PFSK-1 (cell line): ENCODE results near the gene NKTR.

Experiments
- FOXP2 ChIP-seq: optimal IDR thresholded peaks from 2 replicates; pipeline ENCODE3; 2011; ENCODE audit warnings: borderline replicate concordance, control low read depth, inconsistent platforms; ENCODE audit not compliant: insufficient read depth; ENCODE audit errors: extremely low read length, extremely low read depth
- POLR2AphosphoS5 ChIP-seq: IDR thresholded peaks from 2 replicates; pipeline ENCODE4 v1.6.1; 2012; ENCODE audit warnings: low read depth, mild to moderate bottlenecking, control low read depth, low read length, moderate library complexity
- SIN3A ChIP-seq: IDR thresholded peaks from 2 replicates; pipeline ENCODE4 v1.6.1; 2012; ENCODE audit warnings: mild to moderate bottlenecking, low read length, moderate library complexity, borderline replicate concordance; ENCODE audit not compliant: insufficient read depth
- TAF1 ChIP-seq: IDR thresholded peaks from 2 replicates; pipeline ENCODE4 v1.6.1; 2012; ENCODE audit warnings: low read length, control low read depth, borderline replicate concordance; ENCODE audit not compliant: insufficient read depth
- TF ChIP-seq, protein P1 (sequence below), 2 experiments: IDR thresholded peaks; 2 replicates each; pipeline versions ENCODE4 v1.6.1 to v1.8.0; 2011 to 2012; ENCODE audit warnings: low read depth in 2 of 2, low read length in 2 of 2, control low read depth in 1 of 2, inconsistent platforms in 1 of 2, mild to moderate bottlenecking in 1 of 2, moderate library complexity in 1 of 2; ENCODE audit not compliant: insufficient read depth in 1 of 2

Gene NKTR

DNA sequence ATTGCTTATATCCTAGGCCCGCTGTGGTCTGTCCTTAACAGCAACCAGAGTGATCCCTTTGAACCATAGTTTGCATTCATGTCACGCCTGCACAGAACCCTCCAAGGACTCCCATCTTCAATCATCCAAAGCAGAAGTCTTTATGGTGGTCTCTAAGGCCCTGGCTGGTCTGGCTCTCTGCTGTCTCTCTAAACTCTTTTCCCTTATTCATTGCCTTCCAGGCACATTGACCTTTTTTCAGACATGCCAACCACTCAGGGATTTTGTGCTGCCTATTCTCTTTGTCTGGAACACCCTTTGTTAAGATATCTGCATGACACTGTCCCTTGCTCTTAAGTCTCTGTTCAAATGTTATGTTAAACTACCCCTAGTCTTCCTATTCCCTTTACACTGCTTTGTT, 31.1 kb downstream of the NKTR start:
- TF ChIP-seq, protein P1, sequence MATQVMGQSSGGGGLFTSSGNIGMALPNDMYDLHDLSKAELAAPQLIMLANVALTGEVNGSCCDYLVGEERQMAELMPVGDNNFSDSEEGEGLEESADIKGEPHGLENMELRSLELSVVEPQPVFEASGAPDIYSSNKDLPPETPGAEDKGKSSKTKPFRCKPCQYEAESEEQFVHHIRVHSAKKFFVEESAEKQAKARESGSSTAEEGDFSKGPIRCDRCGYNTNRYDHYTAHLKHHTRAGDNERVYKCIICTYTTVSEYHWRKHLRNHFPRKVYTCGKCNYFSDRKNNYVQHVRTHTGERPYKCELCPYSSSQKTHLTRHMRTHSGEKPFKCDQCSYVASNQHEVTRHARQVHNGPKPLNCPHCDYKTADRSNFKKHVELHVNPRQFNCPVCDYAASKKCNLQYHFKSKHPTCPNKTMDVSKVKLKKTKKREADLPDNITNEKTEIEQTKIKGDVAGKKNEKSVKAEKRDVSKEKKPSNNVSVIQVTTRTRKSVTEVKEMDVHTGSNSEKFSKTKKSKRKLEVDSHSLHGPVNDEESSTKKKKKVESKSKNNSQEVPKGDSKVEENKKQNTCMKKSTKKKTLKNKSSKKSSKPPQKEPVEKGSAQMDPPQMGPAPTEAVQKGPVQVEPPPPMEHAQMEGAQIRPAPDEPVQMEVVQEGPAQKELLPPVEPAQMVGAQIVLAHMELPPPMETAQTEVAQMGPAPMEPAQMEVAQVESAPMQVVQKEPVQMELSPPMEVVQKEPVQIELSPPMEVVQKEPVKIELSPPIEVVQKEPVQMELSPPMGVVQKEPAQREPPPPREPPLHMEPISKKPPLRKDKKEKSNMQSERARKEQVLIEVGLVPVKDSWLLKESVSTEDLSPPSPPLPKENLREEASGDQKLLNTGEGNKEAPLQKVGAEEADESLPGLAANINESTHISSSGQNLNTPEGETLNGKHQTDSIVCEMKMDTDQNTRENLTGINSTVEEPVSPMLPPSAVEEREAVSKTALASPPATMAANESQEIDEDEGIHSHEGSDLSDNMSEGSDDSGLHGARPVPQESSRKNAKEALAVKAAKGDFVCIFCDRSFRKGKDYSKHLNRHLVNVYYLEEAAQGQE (IDR thresholded peaks at IDR 0.05; ENCODE audit: insufficient read depth in 1 of 2, low read depth in 2 of 2, low read length in 2 of 2) = no peak
- TF ChIP-seq SIN3A = no peak

DNA sequence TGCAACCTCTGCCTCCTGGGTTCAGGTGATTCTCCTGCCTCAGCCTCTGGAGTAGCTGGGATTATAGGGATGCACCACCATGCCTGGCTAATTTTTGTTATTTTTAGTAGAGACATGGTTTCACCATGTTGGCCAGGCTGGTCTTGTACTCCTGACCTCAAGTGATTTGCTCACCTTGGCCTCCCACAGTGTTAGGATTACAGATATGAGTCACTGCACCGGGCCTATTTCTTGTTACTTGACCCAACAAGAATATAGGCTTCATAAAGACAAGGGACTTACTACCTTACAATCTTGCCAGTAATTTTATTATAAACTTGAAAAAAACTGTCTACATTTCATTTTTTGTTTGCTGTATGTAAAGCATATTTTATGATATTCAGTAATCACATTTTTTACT, 31.7 kb downstream of the NKTR start:
- TF ChIP-seq POLR2AphosphoS5 = no peak

DNA sequence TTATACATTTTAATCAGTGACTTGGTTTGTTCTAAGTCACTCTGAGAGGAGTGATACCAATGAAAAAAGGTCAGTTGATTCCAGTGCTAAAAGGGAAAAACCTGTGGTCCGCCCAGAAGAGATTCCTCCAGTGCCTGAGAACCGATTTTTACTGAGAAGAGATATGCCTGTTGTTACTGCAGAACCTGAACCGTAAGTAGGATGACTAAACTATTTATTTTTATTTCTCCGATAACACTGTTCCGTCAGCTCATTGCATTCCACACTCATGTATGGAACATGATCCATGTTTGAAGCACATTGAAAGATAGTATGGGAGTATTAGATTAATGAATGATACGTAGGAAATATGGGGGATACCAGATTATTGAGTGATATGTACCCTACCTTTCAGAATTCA, 33.1 kb downstream of the NKTR start:
- TF ChIP-seq SIN3A (no peak), FOXP2 (no peak), POLR2AphosphoS5 (no peak), TAF1 (no peak)
- TF ChIP-seq, protein P1 (IDR thresholded peaks at IDR 0.05; ENCODE audit: insufficient read depth in 1 of 2, low read depth in 2 of 2, low read length in 2 of 2) = no peak

DNA sequence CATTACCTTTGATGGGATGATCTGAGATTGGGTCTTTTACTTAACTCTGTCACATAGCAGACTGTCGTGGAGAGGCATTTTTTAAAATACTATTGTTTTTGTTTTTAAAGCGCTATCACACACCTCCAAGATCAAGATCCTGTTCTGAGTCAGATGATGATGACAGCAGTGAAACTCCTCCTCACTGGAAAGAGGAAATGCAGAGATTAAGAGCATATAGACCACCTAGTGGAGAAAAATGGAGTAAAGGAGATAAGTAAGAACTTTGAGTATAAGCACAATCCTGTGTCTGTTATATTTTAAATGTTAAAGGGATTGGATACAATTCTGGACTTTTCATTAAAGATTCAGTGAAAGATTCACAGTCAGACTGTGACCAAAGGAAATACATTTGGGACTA, 34.6 kb downstream of the NKTR start:
- TF ChIP-seq, protein P1 (IDR thresholded peaks at IDR 0.05; ENCODE audit: insufficient read depth in 1 of 2, low read depth in 2 of 2, low read length in 2 of 2) = no peak
- no peak for TF ChIP-seq FOXP2
- TF ChIP-seq TAF1 = no peak

DNA sequence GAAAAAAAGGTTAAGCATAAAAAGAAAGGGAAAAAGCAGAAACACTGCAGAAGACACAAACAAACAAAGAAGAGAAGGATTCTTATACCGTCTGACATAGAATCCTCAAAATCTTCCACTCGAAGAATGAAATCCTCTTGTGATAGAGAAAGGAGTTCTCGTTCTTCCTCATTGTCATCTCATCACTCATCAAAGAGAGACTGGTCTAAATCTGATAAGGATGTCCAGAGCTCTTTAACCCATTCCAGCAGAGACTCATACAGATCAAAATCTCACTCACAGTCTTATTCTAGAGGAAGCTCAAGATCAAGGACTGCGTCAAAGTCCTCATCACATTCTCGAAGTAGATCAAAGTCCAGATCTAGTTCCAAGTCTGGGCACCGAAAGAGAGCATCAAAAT, 36.5 kb downstream of the NKTR start:
- TF ChIP-seq POLR2AphosphoS5 (no peak), SIN3A (no peak), FOXP2 (no peak), TAF1 (no peak)
- TF ChIP-seq, protein P1 (IDR thresholded peaks at IDR 0.05; ENCODE audit: insufficient read depth in 1 of 2, low read depth in 2 of 2, low read length in 2 of 2) = no peak

DNA sequence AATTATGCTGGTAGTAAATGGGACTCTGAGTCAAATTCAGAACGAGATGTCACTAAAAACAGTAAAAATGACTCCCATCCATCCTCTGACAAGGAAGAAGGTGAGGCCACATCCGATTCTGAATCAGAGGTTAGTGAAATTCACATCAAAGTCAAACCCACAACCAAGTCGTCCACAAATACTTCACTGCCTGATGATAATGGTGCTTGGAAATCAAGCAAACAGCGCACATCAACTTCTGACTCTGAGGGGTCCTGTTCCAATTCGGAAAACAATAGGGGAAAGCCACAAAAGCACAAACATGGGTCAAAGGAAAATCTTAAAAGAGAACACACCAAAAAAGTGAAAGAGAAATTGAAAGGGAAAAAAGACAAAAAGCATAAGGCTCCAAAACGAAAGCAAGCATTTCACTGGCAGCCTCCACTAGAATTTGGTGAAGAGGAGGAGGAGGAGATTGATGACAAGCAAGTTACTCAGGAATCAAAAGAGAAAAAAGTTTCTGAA, 37.9 kb downstream of the NKTR start:
- TF ChIP-seq POLR2AphosphoS5 (no peak), TAF1 (no peak), FOXP2 (no peak), SIN3A (no peak)
- TF ChIP-seq, protein P1 (IDR thresholded peaks at IDR 0.05; ENCODE audit: insufficient read depth in 1 of 2, low read depth in 2 of 2, low read length in 2 of 2) = no peak
